Neural cell (in vitro differentiated cells): ENCODE results near the gene ATG7. TPM values are rescaled to one million over a fixed set of nuclear protein-coding genes. Genes with fewer than 3 reads are reported as not detected.
A peak's percentile ranks its signal among the peaks of the same experiment; 100 is the strongest.

ENCODE experiments used
- H2AFZ ChIP-seq: fragments of 200-600, 300-800 bp; sonication (generic), shearing (Covaris generic); 2 replicates; pipeline ENCODE4 v1.6.0; 2014; ENCODE audit warnings: low read depth, mild to moderate bottlenecking, antibody characterized with exemption, low read length, moderate library complexity
- H3F3A ChIP-seq: fragments of 200-600 bp; shearing (Covaris generic); 2 replicates; pipeline ENCODE4 v1.6.1; 2016; ENCODE audit warnings: mild to moderate bottlenecking, moderate library complexity, mixed read lengths, antibody characterized with exemption, low read length; ENCODE audit not compliant: insufficient read depth, poor library complexity, severe bottlenecking
- H3K27ac ChIP-seq: fragments of 200-600, 300-800 bp; sonication (generic), shearing (Covaris generic); 2 replicates; pipeline ENCODE4 v1.5.1; 2014; ENCODE audit warnings: mild to moderate bottlenecking, low read length, moderate library complexity
- H3K27me3 ChIP-seq: fragments of 300-800, 200-600 bp; sonication (generic), shearing (Covaris generic); 2 replicates; pipeline ENCODE4 v1.6.0; 2014; ENCODE audit warnings: mild to moderate bottlenecking, low read depth, low read length, moderate library complexity; ENCODE audit not compliant: insufficient read depth
- H3K36me3 ChIP-seq: fragments of 300-800, 200-600 bp; sonication (generic), shearing (Covaris generic); 2 replicates; pipeline ENCODE4 v1.5.1; 2014; ENCODE audit warnings: mild to moderate bottlenecking, antibody characterized with exemption, low read length, moderate library complexity; ENCODE audit not compliant: insufficient read depth
- H3K4me2 ChIP-seq: fragments of 300-800, 200-600 bp; sonication (generic), shearing (Covaris generic); 2 replicates; pipeline ENCODE4 v1.6.0; 2014; ENCODE audit warnings: mild to moderate bottlenecking, low read length
- H3K4me3 ChIP-seq: fragments of 300-800, 200-600 bp; sonication (generic), shearing (Covaris generic); 2 replicates; pipeline ENCODE4 v1.5.1; 2014; ENCODE audit warnings: mild to moderate bottlenecking, low read length, moderate library complexity
- H3K79me2 ChIP-seq: fragments of 200-600 bp; shearing (Covaris generic); replicated peaks from 2 replicates; pipeline ENCODE4 v1.6.0; 2014; ENCODE audit warnings: mild to moderate bottlenecking, low read length, moderate library complexity; ENCODE audit not compliant: insufficient read depth
- H3K9ac ChIP-seq: fragments of 300-800, 200-600 bp; sonication (generic), shearing (Covaris generic); 2 replicates; pipeline ENCODE4 v1.6.1; 2016; ENCODE audit warnings: mild to moderate bottlenecking, low read length, mixed read lengths
- H3K9me2 ChIP-seq: fragments of 200-600 bp; shearing (Covaris generic); 2 replicates; pipeline ENCODE4 v1.6.1; 2016; ENCODE audit warnings: mild to moderate bottlenecking, low read length, mixed read lengths; ENCODE audit not compliant: insufficient read depth
- H3K9me3 ChIP-seq: fragments of 200-600, 300-800 bp; sonication (generic), shearing (Covaris generic); 2 replicates; pipeline ENCODE4 v1.6.1; 2016; ENCODE audit warnings: mild to moderate bottlenecking, mixed run types, low read length, moderate library complexity, mixed read lengths
- H4K20me1 ChIP-seq: fragments of 200-600 bp; shearing (Covaris generic); 2 replicates; pipeline ENCODE4 v1.6.1; 2016; ENCODE audit warnings: mild to moderate bottlenecking, mixed run types; ENCODE audit not compliant: insufficient read depth
- CTCF ChIP-seq: fragments of 450-650 bp; IDR thresholded peaks from 2 replicates; pipeline ENCODE4 v1.5.1; 2014; ENCODE audit warnings: antibody characterized with exemption, mild to moderate bottlenecking, moderate library complexity; ENCODE audit not compliant: poor library complexity, severe bottlenecking
- EP300 ChIP-seq: fragments of 450-650 bp; conservative IDR thresholded peaks from 2 replicates; pipeline ENCODE4 v1.6.1; 2014; ENCODE audit warnings: antibody characterized with exemption, mild to moderate bottlenecking, moderate library complexity; ENCODE audit not compliant: poor library complexity, severe bottlenecking
- EZH2 ChIP-seq: fragments of 200-600, 300-800 bp; shearing (Covaris generic), sonication (generic); IDR thresholded peaks from 2 replicates; pipeline ENCODE4 v1.6.1; 2014; ENCODE audit warnings: antibody characterized with exemption, low read length, borderline replicate concordance, mild to moderate bottlenecking; ENCODE audit not compliant: insufficient read depth, poor library complexity, severe bottlenecking
- MXI1 ChIP-seq: fragments of 450-650 bp; conservative IDR thresholded peaks from 2 replicates; pipeline ENCODE4 v1.6.1; 2014; ENCODE audit warnings: antibody characterized with exemption, mild to moderate bottlenecking; ENCODE audit not compliant: poor library complexity, severe bottlenecking
- POLR2AphosphoS5 ChIP-seq: IDR thresholded peaks from 2 replicates; pipeline ENCODE4 v1.6.1; 2012
- RAD21 ChIP-seq: fragments of 450-650 bp; conservative IDR thresholded peaks from 2 replicates; pipeline ENCODE4 v1.6.1; 2014; ENCODE audit warnings: antibody characterized with exemption, mild to moderate bottlenecking, moderate library complexity
- REST ChIP-seq: IDR thresholded peaks from 2 replicates; pipeline ENCODE4 v1.6.1; 2012; ENCODE audit warnings: borderline replicate concordance
- SMC3 ChIP-seq: fragments of 450-650 bp; conservative IDR thresholded peaks from 2 replicates; pipeline ENCODE4 v1.6.1; 2014; ENCODE audit warnings: antibody characterized with exemption, mild to moderate bottlenecking, moderate library complexity; ENCODE audit not compliant: poor library complexity
- TAF1 ChIP-seq: IDR thresholded peaks from 2 replicates; pipeline ENCODE4 v1.6.1; 2012; ENCODE audit warnings: low read depth
- polyA minus RNA-seq: library from RNA; depleted of rRNA, polyadenylated mRNA; stranded (reverse); fragments of >200 nt; gene quantifications from 2 replicates; pipeline ENCODE4 v1.2.3, GENCODE V29; 2014
- polyA plus RNA-seq: library from polyadenylated mRNA; depleted of rRNA; stranded (reverse); fragments of >200 nt; gene quantifications from 2 replicates; pipeline ENCODE4 v1.2.3, GENCODE V29; 2014

ATG7 gene
- polyA plus RNA-seq, result 28.8 and 40.1 TPM in 2 replicates
- polyA minus RNA-seq, result 69.1 and 71.8 TPM in 2 replicates

GRCh38 chr3:11271986-11272904 is at the start of gene ATG7:
Gene ATG7, plus strand, starts transcription at chr3:11272397. Its CDS starts 26,299 bp downstream, at chr3:11298696.
- peaks cover 13% of the 10 kb centered on the region for H3K79me2 ChIP-seq
- H3K9me2 ChIP-seq, result no peaks in the 10 kb centered on the region
- peak within 1 kb of the TSS; percentile 84 for H2AFZ ChIP-seq
- no peaks in the 10 kb centered on the region for H3K27me3 ChIP-seq
- TF ChIP-seq EP300 (peak; percentile 77), POLR2AphosphoS5 (peak; percentile 94), TAF1 (peak; percentile 57), EZH2 (no peak), MXI1 (peak; percentile 89), CTCF (peak; percentile 50), SMC3 (peak; percentile 35), RAD21 (peak; percentile 41), REST (peak; percentile 80)
- H3K9ac ChIP-seq, result peak within 1 kb of the TSS; percentile 83
- H3F3A ChIP-seq, result no peaks in the 10 kb centered on the region
- no peaks in the 10 kb centered on the region for H4K20me1 ChIP-seq
- H3K36me3 ChIP-seq, result no peaks in the 10 kb centered on the region
- peak within 1 kb of the TSS; percentile 88 for H3K4me2 ChIP-seq
- H3K9me3 ChIP-seq, result no peaks in the 10 kb centered on the region
- H3K4me3 ChIP-seq, result peak within 1 kb of the TSS; percentile 79
- peak within 1 kb of the TSS; percentile 81 for H3K27ac ChIP-seq

GRCh38 chr3:11224010-11224409 is 48.2 kb upstream of the ATG7 start:
- Histone ChIP-seq H3K79me2 (no peaks in the 10 kb centered on the region), H3K4me2 (no peak overlapping the region), H3K4me3 (no peak overlapping the region), H3K9ac (no peak overlapping the region), H2AFZ (no peak overlapping the region), H3K36me3 (no peaks in the 10 kb centered on the region), H4K20me1 (no peaks in the 10 kb centered on the region), H3K9me3 (no peaks in the 10 kb centered on the region), H3K27ac (no peak overlapping the region), H3K27me3 (no peaks in the 10 kb centered on the region), H3F3A (no peaks in the 10 kb centered on the region), H3K9me2 (no peaks in the 10 kb centered on the region)
- no peak for TF ChIP-seq TAF1
- TF ChIP-seq SMC3, result no peak
- no peak for TF ChIP-seq POLR2AphosphoS5
- TF ChIP-seq CTCF, result no peak
- no peak for TF ChIP-seq EP300
- TF ChIP-seq REST, result no peak
- TF ChIP-seq EZH2, result no peak
- TF ChIP-seq RAD21, result no peak
- TF ChIP-seq MXI1, result no peak
